ENCODE results near the gene PGGT1B.

The PGGT1B gene

GRCh38 chr5:115191474-115192031, 71.1 kb downstream of the PGGT1B start:
- no peaks in the 10 kb centered on the region for H3K36me3 ChIP-seq (ENCODE audit: control insufficient read depth, insufficient read depth, low read length)

DNA sequence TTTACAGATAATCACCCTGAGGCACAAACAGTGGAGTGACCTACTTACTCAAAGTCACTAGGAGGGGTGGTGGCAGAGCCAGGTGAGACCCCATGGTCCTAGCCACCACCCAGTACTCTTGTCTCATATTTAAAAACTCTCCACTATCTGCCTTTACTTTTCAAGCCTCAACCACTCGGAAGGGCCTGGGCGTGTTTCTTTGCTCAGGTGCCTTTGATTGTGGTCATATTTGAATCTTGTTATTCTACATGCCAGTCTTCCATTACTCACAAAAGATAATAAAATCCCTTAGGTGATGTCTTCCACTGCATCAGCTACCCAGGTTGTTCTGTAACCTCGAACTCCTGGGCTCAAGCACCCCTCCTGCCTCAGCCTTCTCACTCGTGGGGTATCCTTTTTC, 72.3 kb downstream of the PGGT1B start:
- no peak for TF ChIP-seq CTCF (IDR thresholded peaks at IDR 0.05; ENCODE audit: insufficient read depth, low read length, poor library complexity, severe bottlenecking)
- H3K36me3 ChIP-seq (ENCODE audit: control insufficient read depth, insufficient read depth, low read length), result no peaks in the 10 kb centered on the region
- H3K4me3 ChIP-seq (replicated peaks; ENCODE audit: low read depth, low read length), result no peak overlapping the region
- H3K27me3 ChIP-seq (replicated peaks; ENCODE audit: control insufficient read depth, insufficient read depth, low read length), result no peaks in the 10 kb centered on the region; the same call in 1 of the 2 replicates
- DNase-seq (ENCODE audit: extremely low read depth, insufficient read length), result no peak

More at GRCh38 chr5:115191474-115192031, 71.1 kb downstream of the PGGT1B start:
- DNase-seq (ENCODE audit: extremely low read depth, insufficient read length), result no peak
- Histone ChIP-seq H3K27me3 (replicated peaks; ENCODE audit: control insufficient read depth, insufficient read depth, low read length) (no peaks in the 10 kb centered on the region; the same call in 1 of the 2 replicates), H3K4me3 (replicated peaks; ENCODE audit: low read depth, low read length) (no peak overlapping the region)
- no peak for TF ChIP-seq CTCF (IDR thresholded peaks at IDR 0.05; ENCODE audit: insufficient read depth, low read length, poor library complexity, severe bottlenecking)

DNA sequence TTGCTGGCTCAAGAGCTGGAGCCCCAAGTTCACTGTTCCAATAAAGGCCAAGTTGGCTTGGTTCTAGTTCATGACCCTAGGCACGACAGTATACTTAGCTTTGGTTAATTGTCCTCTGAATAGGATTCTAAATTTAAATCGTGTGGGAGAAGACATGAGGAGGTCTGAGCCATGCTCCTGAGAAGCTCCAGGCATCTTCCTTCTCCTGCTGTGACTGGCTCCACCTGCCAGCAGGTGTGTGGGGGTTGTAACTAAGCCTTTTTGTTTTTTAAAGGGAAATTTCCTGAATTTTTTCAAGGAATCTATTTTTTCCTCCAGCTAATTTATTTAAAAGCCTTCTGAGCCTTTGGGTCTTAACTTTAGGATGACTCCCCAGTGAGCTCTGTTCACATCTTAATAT, 72.8 kb downstream of the PGGT1B start:
- Histone ChIP-seq H3K4me3 (replicated peaks; ENCODE audit: low read depth, low read length) (no peak overlapping the region), H3K27me3 (replicated peaks; ENCODE audit: control insufficient read depth, insufficient read depth, low read length) (no peaks in the 10 kb centered on the region; the same call in 1 of the 2 replicates)

DNA sequence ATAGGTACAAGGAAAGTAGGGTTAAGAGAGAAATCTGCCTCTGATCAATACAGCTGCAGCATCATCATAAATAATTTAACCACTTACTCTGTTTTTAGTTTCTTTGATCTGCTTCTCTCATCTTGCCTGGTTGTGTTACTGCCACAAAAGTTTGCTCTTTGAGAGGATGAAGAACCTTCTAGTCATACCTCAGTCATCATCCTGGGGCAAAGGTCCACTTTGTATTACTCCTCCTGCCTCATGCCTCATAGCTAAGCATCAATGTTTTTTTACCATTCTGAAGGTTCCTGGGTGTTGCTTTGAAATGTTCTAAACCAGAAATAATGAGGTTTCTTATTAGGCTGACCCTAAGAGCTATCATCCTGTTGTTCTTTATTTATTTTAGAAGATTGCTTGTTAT, 75.9 kb downstream of the PGGT1B start:
- H3K36me3 ChIP-seq (ENCODE audit: control insufficient read depth, insufficient read depth, low read length), result no peaks in the 10 kb centered on the region
- no peak for TF ChIP-seq CTCF (IDR thresholded peaks at IDR 0.05; ENCODE audit: insufficient read depth, low read length, poor library complexity, severe bottlenecking)
- DNase-seq (ENCODE audit: extremely low read depth, insufficient read length), result no peak
- no peaks in the 10 kb centered on the region; the same call in 1 of the 2 replicates for H3K27me3 ChIP-seq (replicated peaks; ENCODE audit: control insufficient read depth, insufficient read depth, low read length)
- no peak overlapping the region for H3K4me3 ChIP-seq (replicated peaks; ENCODE audit: low read depth, low read length)

More for the DNA sequence above, 72.8 kb downstream of the PGGT1B start:
- DNase-seq (ENCODE audit: extremely low read depth, insufficient read length), result no peak
- no peaks in the 10 kb centered on the region for H3K36me3 ChIP-seq (ENCODE audit: control insufficient read depth, insufficient read depth, low read length)
- no peak for TF ChIP-seq CTCF (IDR thresholded peaks at IDR 0.05; ENCODE audit: insufficient read depth, low read length, poor library complexity, severe bottlenecking)

DNA sequence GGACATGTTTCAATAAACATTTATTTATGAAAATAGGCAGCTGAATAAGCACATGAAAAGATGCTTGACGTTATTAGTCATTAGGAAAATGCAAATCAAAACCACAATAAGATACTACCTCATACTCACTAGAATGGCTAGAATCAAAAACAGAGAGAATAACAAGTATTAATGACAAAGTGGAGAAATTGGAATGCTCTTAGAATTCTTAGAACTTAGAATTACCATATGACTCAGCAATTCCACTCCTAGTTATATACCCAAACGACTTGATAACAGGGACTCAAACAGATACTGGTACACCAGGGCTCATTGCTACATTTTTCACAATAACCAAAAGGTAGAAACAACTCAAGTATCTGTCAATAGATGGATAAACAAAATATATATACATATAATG, 77.9 kb downstream of the PGGT1B start:
- Histone ChIP-seq H3K27me3 (replicated peaks; ENCODE audit: control insufficient read depth, insufficient read depth, low read length) (no peaks in the 10 kb centered on the region; the same call in 1 of the 2 replicates), H3K36me3 (ENCODE audit: control insufficient read depth, insufficient read depth, low read length) (no peaks in the 10 kb centered on the region), H3K4me3 (replicated peaks; ENCODE audit: low read depth, low read length) (no peak overlapping the region)
- DNase-seq (ENCODE audit: extremely low read depth, insufficient read length), result no peak
- no peak for TF ChIP-seq CTCF (IDR thresholded peaks at IDR 0.05; ENCODE audit: insufficient read depth, low read length, poor library complexity, severe bottlenecking)

DNA sequence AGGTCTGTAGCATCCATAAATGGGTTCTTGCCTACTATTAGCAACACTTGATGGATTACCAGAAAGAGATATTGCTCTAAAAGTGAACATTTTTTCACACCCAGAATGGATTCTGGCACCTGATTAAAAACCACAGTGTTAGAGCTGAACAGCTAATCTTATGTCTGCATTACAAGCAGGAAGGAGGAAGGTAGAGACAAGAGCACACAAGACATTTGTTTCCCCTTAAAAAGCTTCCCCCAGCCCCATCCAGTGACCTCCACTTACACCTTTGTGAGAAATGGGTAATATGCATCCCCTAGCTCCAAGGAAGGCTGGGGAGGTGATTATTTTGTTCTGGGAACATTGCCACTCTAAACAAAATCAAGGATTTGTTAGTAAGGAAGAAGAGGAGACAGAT, 80.9 kb downstream of the PGGT1B start:
- DNase-seq (ENCODE audit: extremely low read depth, insufficient read length), result no peak
- Histone ChIP-seq H3K27me3 (replicated peaks; ENCODE audit: control insufficient read depth, insufficient read depth, low read length) (peaks cover 2% of the 10 kb centered on the region; the same call in 1 of the 2 replicates), H3K36me3 (ENCODE audit: control insufficient read depth, insufficient read depth, low read length) (no peaks in the 10 kb centered on the region), H3K4me3 (replicated peaks; ENCODE audit: low read depth, low read length) (no peak overlapping the region)
- TF ChIP-seq CTCF (IDR thresholded peaks at IDR 0.05; ENCODE audit: insufficient read depth, low read length, poor library complexity, severe bottlenecking), result no peak
